ENCODE measurements around the gene RFX2.

- TF ChIP-seq CTCF (IDR thresholded peaks at IDR 0.05): peak; percentile 68 to 78 (median 76)
- TF ChIP-seq EP300 (IDR thresholded peaks at IDR 0.05): no peak
- TF ChIP-seq POLR2A (IDR thresholded peaks at IDR 0.05): no peak
These were observed 61.4 kb downstream of the RFX2 start for GRCh38 chr19:6048793-6049405.

Data from ovary (tissue), 3 donors.